Endothelial cell of hepatic sinusoid (primary cell): ENCODE measurements around the gene NHLH2.

ENCODE experiments used
- in situ Hi-C: cut with HindIII; loops from 2 replicates; pipeline ENCODE4 v1.10.0; 2017; ENCODE audit warnings: low sequenced_read_pairs

NHLH2 gene

DNA sequence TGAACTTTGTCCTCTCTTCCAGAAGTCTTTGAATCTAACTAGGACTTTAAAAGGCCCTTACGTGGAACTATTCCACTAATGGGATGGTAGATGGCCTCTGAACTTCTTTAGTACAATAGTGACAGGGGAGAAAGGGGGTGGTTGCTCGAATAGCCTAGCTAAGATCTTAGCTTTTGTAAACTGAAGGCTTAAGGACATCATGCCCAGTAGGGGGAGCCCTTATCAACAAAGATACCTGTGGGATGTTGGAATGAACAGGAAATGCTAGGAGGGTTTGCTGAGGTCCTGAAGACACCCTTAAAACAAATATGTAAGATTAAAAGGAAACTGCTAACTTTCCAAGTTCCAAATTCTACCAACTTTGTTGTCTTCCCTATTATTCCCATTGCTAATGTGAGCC, 33.2 kb downstream of the NHLH2 start:
- in situ Hi-C loops: no loop called here

DNA sequence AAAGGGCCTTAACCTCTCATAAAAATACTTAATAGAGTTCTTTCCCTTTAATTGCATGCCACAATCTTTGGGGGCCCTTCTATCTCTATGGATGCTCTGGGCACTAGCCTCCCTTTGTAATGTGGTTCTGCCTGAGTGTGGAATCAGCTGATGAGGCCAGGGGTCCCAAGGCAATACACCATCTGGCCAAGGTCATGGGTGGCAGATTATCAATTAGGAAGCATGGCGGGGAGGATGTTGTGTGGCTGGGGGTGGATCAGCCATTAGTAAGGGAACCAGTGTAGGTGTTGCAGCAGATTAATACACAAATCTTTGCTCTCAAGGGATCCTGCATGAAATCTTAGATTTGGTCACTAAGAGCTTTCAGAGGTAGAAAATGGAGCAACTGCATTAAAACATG, 35.3 kb downstream of the NHLH2 start:
- in situ Hi-C loops: no loop called here

DNA sequence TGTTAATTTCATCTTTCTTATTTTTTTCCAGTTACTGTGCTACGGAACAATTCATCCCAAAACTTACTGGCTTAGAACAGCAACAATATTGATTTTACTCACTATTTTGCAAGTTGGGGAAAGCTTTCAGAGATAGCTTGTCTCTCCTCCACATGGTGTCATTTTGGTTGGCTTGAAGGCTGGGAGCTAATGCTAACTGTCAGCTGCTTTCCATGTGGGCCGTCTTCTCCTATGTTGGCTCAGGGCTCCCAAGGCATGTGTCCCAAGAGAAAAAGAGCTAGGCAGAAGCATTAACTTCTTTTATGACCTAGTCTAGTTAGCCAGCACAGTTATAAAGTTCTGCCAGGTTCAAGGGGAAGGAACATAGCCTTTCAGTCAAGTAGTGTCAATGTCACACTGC, 38.5 kb downstream of the NHLH2 start:
- in situ Hi-C loops: no loop called here

DNA sequence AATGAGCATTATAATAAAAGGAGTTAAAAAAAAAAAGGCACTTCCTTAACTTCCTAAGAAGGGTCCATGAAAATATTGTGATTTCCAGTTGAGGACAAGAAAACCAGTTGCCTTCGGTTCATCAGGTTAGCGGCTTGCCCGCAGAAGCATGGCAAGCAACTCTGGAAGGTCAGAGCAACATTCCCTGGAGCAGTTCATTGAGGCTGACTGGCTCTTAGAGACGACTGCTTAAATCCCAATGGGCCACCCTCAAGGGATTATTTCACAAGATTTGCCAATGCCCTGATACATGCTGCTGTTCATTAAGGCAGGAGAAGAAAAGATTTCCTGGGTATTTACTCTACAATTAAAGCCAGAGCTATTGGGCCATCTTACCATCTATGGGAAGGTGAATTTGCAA, 43.4 kb downstream of the NHLH2 start:
- in situ Hi-C loops: no loop called here

DNA sequence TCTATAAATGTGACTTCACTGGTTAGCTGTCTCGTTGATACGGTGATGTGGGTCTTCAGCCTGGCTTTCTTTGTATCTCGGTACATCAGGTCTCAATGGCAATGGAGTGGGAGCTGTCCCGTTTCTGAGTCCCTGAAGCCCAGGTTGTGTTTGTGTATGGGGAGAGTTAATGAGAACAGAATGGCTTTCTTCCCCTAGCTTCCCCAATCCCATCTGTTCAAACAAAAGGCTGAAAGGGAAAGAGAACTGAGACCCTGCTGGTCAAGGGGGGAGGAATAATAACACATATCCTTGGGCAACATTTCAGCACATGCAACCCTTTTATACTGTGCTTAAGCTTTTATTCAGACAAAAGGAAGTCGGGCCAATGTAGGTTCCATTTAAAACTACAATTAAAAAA, 44.0 kb downstream of the NHLH2 start:
- in situ Hi-C loops: no loop called here

DNA sequence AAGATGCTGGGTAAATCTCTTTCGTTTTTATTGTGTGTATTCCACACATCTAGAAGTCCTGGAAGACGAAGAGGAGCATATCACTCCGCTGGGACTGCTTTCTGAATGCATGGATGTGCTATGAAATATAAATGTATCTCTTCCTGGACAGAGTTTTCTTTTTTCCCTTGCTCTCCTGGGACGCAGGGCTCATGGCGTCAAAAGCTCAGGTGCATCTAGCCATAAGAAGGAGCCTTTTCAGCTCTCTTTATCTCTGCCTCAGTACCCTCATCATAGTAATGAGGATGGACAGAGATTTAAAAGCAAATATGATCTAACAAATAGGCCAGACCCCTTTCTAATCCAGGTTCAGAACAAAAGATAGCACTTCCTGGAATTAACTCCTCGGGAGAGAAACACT, 44.9 kb downstream of the NHLH2 start:
- in situ Hi-C loops: no loop called here

DNA sequence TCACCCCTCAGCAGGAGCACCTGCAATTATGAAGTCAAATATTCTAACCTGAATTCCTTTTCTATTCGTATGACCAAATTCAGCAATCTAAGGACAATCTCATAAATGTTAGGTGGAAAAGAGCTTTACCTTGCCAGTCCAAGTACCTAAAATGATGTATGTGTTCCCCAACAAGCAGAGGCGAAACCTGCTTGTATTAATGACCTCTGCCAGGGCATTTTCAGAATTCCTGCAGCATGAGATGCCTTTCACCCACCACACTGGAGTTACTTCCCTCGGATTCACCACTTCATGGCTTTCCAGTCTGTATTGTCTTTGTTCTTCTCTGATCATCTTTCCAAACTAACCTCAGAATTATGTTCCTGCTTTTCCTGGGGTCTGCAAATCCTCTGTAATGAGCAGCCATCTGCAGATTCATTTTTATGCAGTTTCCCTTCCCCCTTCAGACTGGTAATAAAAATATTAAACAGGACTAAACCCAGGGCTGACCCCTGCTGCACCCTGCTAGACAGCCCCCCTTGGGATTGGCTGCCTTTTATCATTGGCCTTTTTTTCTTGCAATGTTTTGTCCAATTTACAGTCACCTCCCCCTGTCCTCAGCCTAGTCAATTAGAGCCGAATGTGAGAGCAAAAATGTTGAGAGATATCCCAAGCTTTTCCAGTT, 45.8 kb downstream of the NHLH2 start:
- in situ Hi-C loops: no loop called here

DNA sequence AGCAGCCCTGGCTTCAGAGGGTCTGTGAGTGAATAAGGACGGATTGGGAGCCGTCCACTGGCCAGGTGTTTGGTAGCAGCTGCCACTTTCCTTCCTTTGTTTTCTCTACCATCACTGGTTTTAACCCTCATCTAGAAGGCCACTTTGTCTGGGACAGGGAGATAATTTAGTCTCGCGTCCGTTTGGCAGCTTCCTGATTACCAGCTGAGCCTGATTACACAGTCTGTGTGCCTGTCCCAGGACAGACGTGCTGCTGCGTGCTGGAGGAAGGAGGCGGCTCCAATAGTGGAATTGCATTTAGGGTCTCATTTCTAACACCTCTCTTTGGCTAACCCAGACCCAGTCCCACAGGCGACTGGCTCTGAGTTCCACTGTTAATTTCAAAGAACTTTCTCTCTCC, 47.8 kb downstream of the NHLH2 start:
- in situ Hi-C loops: no loop called here

DNA sequence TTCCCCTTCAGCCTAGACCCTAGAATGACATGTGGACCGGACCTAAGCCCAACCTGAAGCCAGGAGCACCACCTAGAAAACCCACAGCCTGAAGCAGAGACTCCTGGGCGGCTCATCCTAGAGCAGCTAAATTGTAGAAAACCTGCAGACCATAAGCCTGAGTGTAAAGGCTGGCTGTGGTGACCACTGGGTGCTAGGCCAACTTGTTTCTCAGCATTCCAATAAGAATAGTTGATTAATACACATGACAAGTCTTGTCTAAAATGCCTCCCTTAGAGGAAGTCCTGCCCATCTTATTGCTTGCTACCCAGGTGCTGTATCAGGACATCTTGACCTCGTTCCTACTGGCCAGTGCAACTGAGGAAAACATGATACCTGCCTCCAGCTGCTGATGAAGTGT, 49.1 kb downstream of the NHLH2 start:
- in situ Hi-C loops: no loop called here

DNA sequence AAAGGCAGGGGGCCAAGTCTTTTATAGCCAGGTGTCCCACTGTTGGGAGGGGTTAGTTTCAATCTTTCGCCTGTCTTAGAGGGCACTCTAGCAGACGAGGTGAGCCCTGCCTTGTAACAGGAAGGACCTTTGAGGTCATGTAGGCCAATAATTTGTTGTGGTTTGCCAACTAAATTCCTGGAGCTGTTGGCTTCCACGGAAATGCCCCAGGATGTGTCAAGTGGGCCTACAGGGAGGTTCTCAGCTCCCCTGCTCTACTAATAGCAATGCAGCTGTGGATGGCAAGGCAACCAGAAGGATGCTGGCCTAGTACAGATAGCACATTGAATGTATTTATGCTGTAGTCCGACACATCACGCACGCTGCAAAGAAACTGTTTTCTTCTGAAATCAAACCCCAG, 50.1 kb downstream of the NHLH2 start:
- in situ Hi-C loops: no loop called here

DNA sequence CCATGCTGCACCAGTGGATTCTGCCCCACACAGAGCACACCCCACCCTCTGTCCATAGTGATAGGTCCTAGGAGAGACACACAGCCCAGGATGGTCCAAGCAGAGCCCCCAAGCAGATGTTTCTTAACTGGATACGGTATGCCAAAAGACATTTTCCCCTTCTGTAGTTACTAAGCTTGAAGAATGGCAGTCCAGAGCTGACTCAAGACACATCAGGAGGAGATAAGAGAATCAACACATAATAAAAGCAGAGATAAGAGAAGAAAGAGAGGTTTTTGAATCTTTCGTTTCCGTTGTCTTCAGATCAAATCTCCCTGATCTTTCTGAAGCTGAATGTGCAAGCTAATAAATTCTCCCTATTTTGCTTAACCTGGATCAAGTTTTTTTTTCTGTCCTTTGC, 50.6 kb downstream of the NHLH2 start:
- in situ Hi-C loops: no loop called here
